Ovary (tissue), 3 donors: ENCODE data around the gene PNMA8B.

Source experiments
- CTCF ChIP-seq, 3 donors: fragments of 450-650 bp in 2 of 3; fragments of 200-600 bp in 1 of 3; IDR thresholded peaks; one replicate each; pipeline versions ENCODE4 v1.5.1 to v1.8.0; 2016 to 2022; ENCODE audit warnings: antibody characterized with exemption in 3 of 3, mild to moderate bottlenecking in 1 of 3
- POLR2A ChIP-seq: fragments of 450-650 bp; IDR thresholded peaks from one replicate; pipeline ENCODE4 v1.6.1; 2017; ENCODE audit warnings: antibody characterized with exemption, mild to moderate bottlenecking, moderate library complexity
- donor health status: DM: no; HTN: no; CAD: no.

GRCh38 chr19:46482631-46483030, 13.0 kb downstream of the PNMA8B start:
- no peak for TF ChIP-seq POLR2A
- TF ChIP-seq CTCF (IDR thresholded peaks at IDR 0.05), result no peak
